GM12878 (cell line): ENCODE measurements around the gene CKS1B. TPM values are rescaled to one million over a fixed set of nuclear protein-coding genes. Genes with fewer than 3 reads are reported as not detected.

Source experiments
- ATAC-seq: fragments of 200-7000 bp; cut with Tn5 transposase; 3 replicates; pipeline ENCODE4 v1.9.1; 2020; ENCODE audit warnings: mild to moderate bottlenecking, moderate library complexity
- BruUV-seq: library from RNA; stranded (reverse); fragments of 400-500 nt; replicated peaks from 2 replicates; lab custom pipeline; 2021; lab: Mats Ljungman, UMichigan
- CTCF ChIA-PET: fragments of 300-600 bp; sonication (Branson Sonifier 250); formaldehyde crosslinking; extraction: SDS; loops from one replicate; lab custom pipeline; 2021; ENCODE audit warnings: inconsistent platforms; lab: Yijun Ruan, JAX
- POLR2A ChIA-PET: fragments of 350-600 bp; formaldehyde crosslinking; extraction: SDS; loops from one replicate; lab custom pipeline; 2021; ENCODE audit warnings: inconsistent platforms; lab: Charles Lee
- RAD21 ChIA-PET: fragments of 300-600 bp; sonication (Branson Sonifier 250); formaldehyde crosslinking; loops from one replicate; lab custom pipeline; 2023; ENCODE audit warnings: antibody characterized with exemption; ENCODE audit not compliant: unreplicated experiment; lab: Charles Lee
- SMC1A ChIA-PET: fragments of 300-600 bp; sonication (Branson Sonifier 250); formaldehyde crosslinking; loops from one replicate; lab custom pipeline; 2023; ENCODE audit not compliant: unreplicated experiment, uncharacterized antibody; lab: Charles Lee
- DNase-seq: peaks from one replicate; pipeline ENCODE4 v3.0.0-alpha.2; 2011; ENCODE audit warnings: low read depth, low spot score
- FAIRE-seq: peaks from 3 replicates; lab custom pipeline; 2011; peaks lifted over from hg19 to GRCh38; lab: Jason Lieb, UNC
- H2AFZ ChIP-seq: 2 replicates; pipeline ENCODE4 v1.6.0; 2011; ENCODE audit warnings: low read depth, low read length, control low read depth; ENCODE audit not compliant: control insufficient read depth
- H3K27ac ChIP-seq: 2 replicates; pipeline ENCODE4 v1.5.1; 2011; ENCODE audit warnings: control low read depth; ENCODE audit not compliant: control insufficient read depth, insufficient read depth
- H3K27me3 ChIP-seq, 2 experiments: replicated peaks in 1 of 2; 2 replicates each; pipeline versions ENCODE4 v1.6.0 to v1.6.1; 2011; ENCODE audit warnings: low read length in 1 of 2; ENCODE audit not compliant: control insufficient read depth in 2 of 2, insufficient read depth in 2 of 2
- H3K36me3 ChIP-seq, 2 experiments: 2 replicates each; pipeline ENCODE4 v1.5.1; 2011; ENCODE audit warnings: low read length in 1 of 2; ENCODE audit not compliant: control insufficient read depth in 2 of 2, insufficient read depth in 2 of 2
- H3K4me1 ChIP-seq: 2 replicates; pipeline ENCODE4 v1.6.1; 2011; ENCODE audit warnings: mild to moderate bottlenecking, low read length, moderate library complexity, mixed read lengths; ENCODE audit not compliant: control insufficient read depth, insufficient read depth
- H3K4me2 ChIP-seq: 2 replicates; pipeline ENCODE4 v1.6.0; 2011; ENCODE audit warnings: control low read depth; ENCODE audit not compliant: control insufficient read depth, insufficient read depth
- H3K4me3 ChIP-seq: fragments of 200-600 bp; sonication (generic); 2 replicates; pipeline ENCODE4 v1.5.1; 2016
- H3K79me2 ChIP-seq: 2 replicates; pipeline ENCODE4 v1.6.0; 2011; ENCODE audit warnings: low read length; ENCODE audit not compliant: control insufficient read depth, insufficient read depth
- H3K9ac ChIP-seq: 2 replicates; pipeline ENCODE4 v1.8.0; 2011; ENCODE audit warnings: low read length, control low read depth, mixed read lengths; ENCODE audit not compliant: control insufficient read depth, insufficient read depth
- H3K9me3 ChIP-seq: replicated peaks from 3 replicates; pipeline ENCODE4 v1.5.1; 2011; ENCODE audit warnings: mild to moderate bottlenecking, low read length; ENCODE audit not compliant: control insufficient read depth, insufficient read depth
- H4K20me1 ChIP-seq: 2 replicates; pipeline ENCODE4 v1.6.0; 2011; ENCODE audit not compliant: control insufficient read depth, insufficient read depth
- ASH2L ChIP-seq: fragments of 300-600, 200-600 bp; sonication (generic); IDR thresholded peaks from 2 replicates; pipeline ENCODE4 v1.6.1; 2017; ENCODE audit warnings: low read depth, mild to moderate bottlenecking, borderline replicate concordance
- IKZF2 ChIP-seq, 2 experiments: fragments of 450-650 bp; IDR thresholded peaks; 2 replicates each; pipeline ENCODE4 v1.6.1; 2017; ENCODE audit warnings: mild to moderate bottlenecking in 2 of 2, moderate library complexity in 2 of 2
- LARP7 ChIP-seq: fragments of 450-650 bp; IDR thresholded peaks from 2 replicates; pipeline ENCODE4 v1.6.1; 2017; ENCODE audit warnings: mild to moderate bottlenecking
- NKRF ChIP-seq: fragments of 450-650 bp; conservative IDR thresholded peaks from 2 replicates; pipeline ENCODE4 v1.6.1; 2017; ENCODE audit warnings: mild to moderate bottlenecking, moderate library complexity
- POU2F2 ChIP-seq: IDR thresholded peaks from 3 replicates; pipeline ENCODE4 v1.6.1; 2011; ENCODE audit warnings: low read depth, mild to moderate bottlenecking, low read length, borderline replicate concordance
- PRDM15 ChIP-seq: fragments of 450-650 bp; formaldehyde crosslinking; IDR thresholded peaks from 2 replicates; pipeline ENCODE4 v1.4.0; 2020; ENCODE audit warnings: mild to moderate bottlenecking, moderate library complexity
- RAD51 ChIP-seq: fragments of 450-650 bp; IDR thresholded peaks from 2 replicates; pipeline ENCODE4 v1.6.1; 2016; ENCODE audit warnings: moderate library complexity, mild to moderate bottlenecking, inconsistent platforms
- RB1 ChIP-seq: fragments of 450-650 bp; formaldehyde crosslinking; IDR thresholded peaks from 2 replicates; pipeline ENCODE4 v1.6.1; 2017; ENCODE audit warnings: mild to moderate bottlenecking, borderline replicate concordance
- SIX5 ChIP-seq: IDR thresholded peaks from 2 replicates; pipeline ENCODE4 v1.6.1; 2011; ENCODE audit warnings: mild to moderate bottlenecking, low read depth, low read length, moderate library complexity; ENCODE audit not compliant: severe bottlenecking
- TCF12 ChIP-seq: IDR thresholded peaks from 2 replicates; pipeline ENCODE4 v1.6.1; 2011; ENCODE audit warnings: low read depth, mild to moderate bottlenecking, low read length
- ZNF24 ChIP-seq: fragments of 450-650 bp; IDR thresholded peaks from 2 replicates; pipeline ENCODE4 v1.6.1; 2017; ENCODE audit warnings: antibody characterized with exemption, mild to moderate bottlenecking
- WGBS: methylation state at CpG from one replicate; pipeline ENCODE4 v1.1.6; 2016; ENCODE audit warnings: low lambda C conversion rate; ENCODE audit not compliant: insufficient replicate concordance, insufficient coverage; ENCODE audit errors: missing lambda C conversion rate; 5-methylcytosine and 5-hydroxymethylcytosine counted together
- in situ Hi-C: fragments of 300-500 bp; cut with MboI; formaldehyde crosslinking; loops from 9 replicates; pipeline ENCODE4 v1.14.3; 2018; ENCODE audit warnings: mixed read lengths
- intact Hi-C: fragments of 100-400 bp; cut with micrococcal nuclease; formaldehyde crosslinking; loops from one replicate; pipeline ENCODE4 v1.14.2; 2022; ENCODE audit not compliant: unreplicated experiment
- polyA plus RNA-seq, 11 experiments: library from polyadenylated mRNA; depleted of rRNA in 4 of 11; unstranded in 6 of 11; stranded (reverse) in 5 of 11; fragments of >200 nt; fragmentation: Nextera tagmentation in 4 of 11; fragmentation: Illumina TruSeq in 1 of 11; extraction: Ambion mirVana in 4 of 11; extraction: Trizol in 1 of 11; gene quantifications; 1 replicate in 1 of 11; 2 replicates in 10 of 11; pipeline versions ENCODE4 v1.2.1 to v1.2.3, GENCODE V29; 2011 to 2016; ENCODE audit warnings: inconsistent platforms in 2 of 11, missing spikeins in 2 of 11, low read depth in 1 of 11
- total RNA-seq, 4 experiments: library from RNA; depleted of rRNA in 3 of 4; stranded (reverse); fragments of >200 nt in 3 of 4; fragmentation: Illumina TruSeq in 1 of 4; extraction: Trizol in 1 of 4; gene quantifications; 2 replicates each; pipeline versions ENCODE4 v1.2.1 to v1.2.3, GENCODE V29; 2013 to 2021

CKS1B gene
- total and polyA plus RNA-seq, 10 of the 15 experiments (the other 5 are each of a cell fraction or from before 2014, with no cell fraction given), result 125 to 608 (median 364) TPM

GRCh38 chr1:154935749-154936554 lies 38.5 kb upstream of the CKS1B start (continued):
- TF ChIP-seq PRDM15 (peak; percentile 49; the same call in 1 of the 2 replicates), RAD51 (peak; percentile 98)

GRCh38 chr1:154936555-154937084 lies 37.9 kb upstream of the CKS1B start, which contains the start of gene PMVK:
PMVK (minus strand) TSS chr1:154936719; CDS start chr1:154936685, 34 bp downstream.
- Histone ChIP-seq H3K36me3 (no peaks in the 10 kb centered on the region; a peak in 1 of 4 replicates), H3K9me3 (no peaks in the 10 kb centered on the region), H3K79me2 (peaks cover 62% of the 10 kb centered on the region), H2AFZ (peak within 1 kb of the TSS; percentile 100), H3K27me3 (no peaks in the 10 kb centered on the region), H3K4me1 (peaks cover 38% of the 10 kb centered on the region), H3K4me2 (peak within 1 kb of the TSS; percentile 97), H4K20me1 (no peaks in the 10 kb centered on the region), H3K27ac (peak within 1 kb of the TSS; percentile 100), H3K4me3 (peak within 1 kb of the TSS; percentile 87), H3K9ac (peak within 1 kb of the TSS; percentile 97)
- DNase-seq (peak; percentile 84), FAIRE-seq (no peak), ATAC-seq (peak; percentile 79)
- WGBS, result under 1% methylated on average over 39 of the region's 45 CpGs
- in situ Hi-C loops, result no loop called here
- POLR2A ChIA-PET, result interaction anchor here (0.6 to 2.9 kb wide), 26 partner anchors 8 to 331 kb away, joined by 3 to 19 read pairs (median 4); partner anchors contain the start of genes ADAR, CKS1B, FLAD1 and KCNN3
- no TSS peak for BruUV-seq
- RAD21 ChIA-PET, result interaction anchor here (0.6 to 2.6 kb wide), 19 partner anchors 9 to 377 kb away, joined by 3 to 12 read pairs (median 4); partner anchors contain the start of genes CKS1B, PBXIP1, PYGO2 and SHC1
- intact Hi-C loops, result loop anchor here (2.0 kb wide), 2 partner anchors 24 to 64 kb away; partner anchors contain the start of gene PYGO2
- SMC1A ChIA-PET, result interaction anchor here (0.9 to 3.2 kb wide), 12 partner anchors 9 to 265 kb away, joined by 3 to 14 read pairs (median 4); partner anchors contain the start of genes KCNN3 and PBXIP1
- CTCF ChIA-PET, result interaction anchor here (0.6 to 3.5 kb wide), 25 partner anchors 16 to 602 kb away, joined by 3 to 20 read pairs (median 5); partner anchors contain the start of genes ADAM15, FLAD1, KRTCAP2 and PBXIP1
- peak; percentile 38; the same call in 1 of the 3 replicates for TF ChIP-seq POU2F2
- TF ChIP-seq ASH2L, result 0 out of 2 replicates have a peak, but pooled peaks have one; percentile 20
- peak; percentile 93 for TF ChIP-seq RB1
- peak; percentile 87 for TF ChIP-seq LARP7
- peak; percentile 64; the same call in 1 of the 2 replicates for TF ChIP-seq TCF12
- no peak for TF ChIP-seq SIX5
- peak; percentile 76 to 87 for TF ChIP-seq IKZF2 (IDR thresholded peaks at IDR 0.05)
- peak; percentile 88; the same call in 1 of the 2 replicates for TF ChIP-seq NKRF
- TF ChIP-seq ZNF24, result no peak
